Amniotic epithelial cell (primary cell): ENCODE measurements around the gene FAM234B.
"Not testable (repeated sequence)": the region's sequence is repeated elsewhere in the genome, so short reads cannot be mapped to it uniquely, and the experiment has no call there.

Experiments used
- DNase-seq: peaks from one replicate; pipeline ENCODE4 v3.0.0-alpha.2; 2010; ENCODE audit warnings: low read depth

Gene FAM234B

GRCh38 chr12:13060581-13060980 is 16.4 kb downstream of the FAM234B start:
- no peak for DNase-seq

- no peak for DNase-seq
These were observed 17.2 kb downstream of the FAM234B start for GRCh38 chr12:13061377-13061776.

DNA sequence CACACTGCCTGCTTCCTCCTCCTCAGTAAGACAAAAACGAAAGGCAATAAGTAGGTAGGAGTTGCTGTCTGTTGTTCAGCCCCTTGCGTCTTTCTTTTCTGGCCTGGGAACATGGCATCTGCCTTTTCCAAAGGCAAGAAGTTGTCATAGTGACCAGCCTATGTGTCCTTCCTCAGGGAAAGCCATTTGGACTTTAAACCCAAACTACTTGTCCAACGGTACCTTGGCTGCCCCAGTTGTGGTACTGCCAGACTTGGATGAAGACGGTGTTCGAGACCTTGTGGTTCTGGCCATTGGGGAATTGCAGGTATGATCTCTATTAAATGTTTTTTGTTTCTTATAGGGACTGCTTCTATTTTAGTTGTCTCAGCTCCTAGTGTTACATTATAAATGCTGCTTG is 18.5 kb downstream of the FAM234B start:
- DNase-seq, result no peak

GRCh38 chr12:13066014-13066413 is 21.8 kb downstream of the FAM234B start:
- no peak for DNase-seq

GRCh38 chr12:13066459-13066858 is 22.3 kb downstream of the FAM234B start:
- DNase-seq, result no peak

DNA sequence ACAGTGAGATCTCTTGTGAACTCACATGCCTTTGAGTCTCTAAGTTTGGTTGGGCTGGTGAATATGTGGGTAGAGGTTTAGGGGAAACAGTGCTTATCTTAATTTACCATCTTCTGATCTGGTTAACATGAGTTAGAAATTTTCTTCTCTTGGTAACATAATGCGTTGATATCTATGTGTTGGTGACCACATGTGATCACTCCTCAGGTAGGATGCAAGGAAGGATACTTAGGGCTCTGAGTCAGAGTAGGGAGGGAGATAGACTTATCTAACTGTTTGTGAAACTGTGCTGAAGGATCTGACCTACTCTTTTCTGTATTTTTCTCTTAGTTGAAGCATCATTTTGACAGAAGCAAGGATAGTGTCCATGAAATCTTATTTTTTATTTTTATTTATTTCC is 23.1 kb downstream of the FAM234B start:
- DNase-seq, result no peak

DNA sequence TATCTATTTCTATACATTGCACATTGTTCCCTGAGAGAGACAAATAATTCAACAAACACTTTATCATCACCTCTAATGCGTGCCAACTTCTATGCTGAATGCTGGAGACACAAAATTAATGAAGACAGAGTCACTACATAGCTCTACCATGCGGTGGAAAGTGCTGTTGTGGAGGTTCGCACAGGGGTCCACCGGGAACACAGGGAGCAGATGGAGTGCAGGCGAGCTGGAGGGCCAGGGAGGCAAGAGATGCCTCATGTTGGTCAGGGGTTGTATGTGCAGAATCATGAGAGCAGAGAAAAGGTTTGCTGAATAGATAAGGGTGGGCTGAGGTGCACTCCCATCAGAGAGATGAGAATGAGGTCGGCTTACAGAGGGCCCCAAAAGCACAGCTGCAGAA is 25.2 kb downstream of the FAM234B start:
- DNase-seq, result no peak

DNA sequence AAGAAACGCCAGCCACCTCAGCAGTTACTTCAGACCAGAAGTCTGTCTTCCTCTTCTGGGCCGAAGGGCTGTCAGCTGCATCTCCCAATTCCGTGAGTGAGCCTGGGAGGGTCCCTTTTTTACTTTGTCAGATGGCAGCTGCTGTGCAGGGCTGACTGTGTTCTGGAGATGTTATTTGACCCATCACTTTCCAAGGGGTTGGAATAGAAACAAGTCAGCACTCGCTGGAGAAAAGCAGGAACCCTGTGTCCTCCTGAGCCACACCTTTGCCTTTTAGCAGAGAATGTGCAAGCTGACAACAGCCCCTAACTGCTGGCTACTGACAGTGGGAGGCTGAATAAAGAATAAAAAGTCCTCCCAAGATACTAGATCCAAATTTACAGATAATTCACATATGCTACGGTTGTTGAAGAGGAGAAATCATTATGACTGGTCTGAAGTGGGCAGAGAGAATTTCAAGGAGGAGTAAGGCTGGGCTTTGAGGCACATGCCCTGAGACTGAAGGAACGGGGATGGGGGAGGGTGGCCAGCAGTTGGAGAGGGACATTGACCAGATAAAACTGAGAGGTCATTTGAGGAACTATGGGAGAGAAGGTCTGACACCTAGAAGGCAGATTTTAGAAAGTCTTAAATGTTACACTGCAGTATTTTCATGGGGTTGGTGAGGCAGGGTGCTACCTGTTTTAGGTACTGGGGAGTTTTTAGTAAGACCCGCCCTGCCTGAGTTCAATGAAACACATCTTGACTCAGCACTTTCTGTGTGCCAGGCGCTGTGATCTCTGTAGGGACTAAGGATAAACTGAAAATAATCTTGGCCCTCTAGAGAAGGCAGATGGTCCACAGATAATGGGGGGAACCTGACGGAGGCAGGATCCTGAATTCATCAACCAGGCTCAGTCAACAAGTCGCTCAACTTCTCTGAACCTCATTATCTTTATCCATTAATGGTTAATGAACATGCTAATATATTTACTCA is 27.4 kb downstream of the FAM234B start:
- DNase-seq, result no peak

GRCh38 chr12:13073173-13073572 is 29.0 kb downstream of the FAM234B start:
- no peak for DNase-seq

GRCh38 chr12:13074396-13075117 is 30.4 kb downstream of the FAM234B start:
- no peak for DNase-seq

- peak; percentile 24 for DNase-seq
These were observed 30.9 kb downstream of the FAM234B start for GRCh38 chr12:13075118-13075480.

GRCh38 chr12:13075786-13076570 is 31.8 kb downstream of the FAM234B start:
- no peak for DNase-seq

- no peak for DNase-seq
These were observed 35.3 kb downstream of the FAM234B start for GRCh38 chr12:13079440-13079906.

DNA sequence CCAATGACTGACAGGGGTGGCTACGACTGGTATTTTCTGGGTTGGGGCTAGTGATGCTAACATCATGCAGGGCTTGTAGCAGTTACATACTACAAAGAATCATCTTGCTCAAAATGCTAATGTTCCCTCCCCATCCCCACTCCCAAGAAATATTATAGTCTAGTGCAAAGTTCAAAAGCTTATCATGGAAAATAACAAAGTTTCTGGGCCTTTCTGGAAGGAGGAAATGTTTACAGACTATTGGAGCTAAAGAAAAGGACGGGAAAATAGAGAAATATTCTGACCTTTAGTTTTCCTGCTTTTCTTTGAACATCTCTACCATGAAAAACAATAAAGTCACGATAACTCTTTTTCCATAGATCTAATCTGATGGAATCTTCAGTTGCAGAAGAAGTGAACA is 36.1 kb downstream of the FAM234B start:
- no peak for DNase-seq

DNA sequence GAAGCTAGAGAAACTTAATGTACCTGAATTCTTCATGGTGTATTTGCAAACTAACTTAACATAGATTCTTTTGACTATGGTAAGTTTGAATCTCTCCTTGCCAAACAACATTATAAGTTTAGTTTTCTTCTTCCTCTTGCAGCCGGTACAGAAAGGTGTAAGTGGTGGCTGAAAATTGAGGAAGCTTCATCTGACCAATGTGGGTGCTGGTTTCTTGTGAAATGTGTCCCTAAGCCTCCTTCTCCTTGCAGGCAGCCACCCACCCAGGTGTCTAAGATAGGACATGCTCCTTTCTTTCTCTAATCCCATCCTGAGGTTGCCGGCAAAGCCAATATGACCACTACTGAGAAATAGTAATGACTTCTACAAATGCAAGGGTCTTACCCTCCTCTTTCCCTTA is 38.7 kb downstream of the FAM234B start:
- no peak for DNase-seq

GRCh38 chr12:13083638-13084037 is 39.5 kb downstream of the FAM234B start:
- DNase-seq, result not testable (repeated sequence)

DNA sequence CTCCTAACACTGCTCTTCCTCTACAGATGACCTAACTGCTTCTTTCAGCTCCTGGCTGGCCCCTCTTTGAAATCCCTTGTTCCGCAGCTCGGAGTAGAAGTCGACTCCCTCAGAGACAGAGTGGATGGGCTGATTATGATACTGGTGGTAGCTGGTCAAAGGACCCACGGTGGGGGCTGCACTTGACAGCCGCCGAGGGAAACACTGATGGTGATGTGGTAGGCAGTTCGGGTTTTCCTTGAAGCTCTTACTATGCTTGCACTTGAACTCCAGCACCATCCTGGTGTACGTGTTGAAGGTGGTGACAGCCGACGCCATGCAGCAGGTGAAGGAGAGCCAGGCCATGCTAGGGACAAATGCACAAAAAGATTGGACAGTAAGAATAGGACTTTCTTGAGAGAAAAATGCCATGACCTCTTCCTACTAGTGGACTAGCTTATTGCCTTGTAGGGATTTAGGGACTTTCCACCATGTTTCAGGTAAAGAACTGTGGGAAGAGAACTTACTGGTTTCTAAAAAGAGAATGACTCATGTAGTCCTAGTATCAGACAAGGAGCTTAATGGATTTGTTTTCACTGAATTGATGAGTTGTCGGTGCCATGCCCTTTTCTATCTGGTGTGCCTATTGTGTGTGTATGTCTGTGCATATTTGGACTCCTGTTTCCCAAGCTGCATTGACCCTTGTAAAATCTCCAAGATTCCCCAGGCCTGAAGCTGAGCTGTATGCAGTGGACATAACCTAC is 40.9 kb downstream of the FAM234B start:
- peak; percentile 25 for DNase-seq

DNA sequence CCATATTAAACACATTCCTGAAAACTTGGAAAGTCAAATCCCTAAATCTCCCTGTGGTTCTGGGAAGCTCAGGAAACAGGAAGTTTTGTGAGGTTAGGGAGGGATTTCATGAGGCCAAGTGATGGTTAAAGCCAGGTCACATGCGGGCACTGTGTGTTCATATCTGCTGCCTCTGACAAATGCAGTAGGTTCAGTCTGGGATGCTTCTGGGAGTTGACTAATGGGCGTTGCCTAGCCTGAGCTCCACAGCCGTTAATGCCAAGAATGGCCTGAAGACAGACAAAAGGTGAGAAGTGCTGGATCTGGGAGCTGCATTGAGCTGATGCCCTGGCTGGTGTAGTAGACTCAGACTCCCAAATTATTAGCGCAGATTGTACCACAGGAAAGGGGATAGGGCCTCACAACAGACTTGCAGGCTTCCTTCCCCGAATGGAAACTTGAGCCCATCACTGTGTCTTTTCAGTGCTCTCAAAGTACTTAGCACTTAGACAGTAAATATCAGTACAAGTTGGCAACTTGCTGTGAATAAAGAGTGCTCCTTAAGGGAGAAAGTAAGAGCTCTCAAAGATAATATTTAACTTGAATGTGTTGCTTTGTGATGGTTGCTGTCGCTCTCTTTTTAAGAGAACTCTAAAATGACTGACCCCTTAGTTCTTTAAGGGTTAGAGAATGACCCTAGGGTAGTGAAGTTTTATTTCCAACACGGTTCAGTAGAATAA is 41.9 kb downstream of the FAM234B start:
- peak; percentile 83 for DNase-seq

GRCh38 chr12:13087766-13088165 is 43.6 kb downstream of the FAM234B start:
- no peak for DNase-seq

- DNase-seq, result no peak
These were observed 44.3 kb downstream of the FAM234B start for GRCh38 chr12:13088496-13088895.

DNA sequence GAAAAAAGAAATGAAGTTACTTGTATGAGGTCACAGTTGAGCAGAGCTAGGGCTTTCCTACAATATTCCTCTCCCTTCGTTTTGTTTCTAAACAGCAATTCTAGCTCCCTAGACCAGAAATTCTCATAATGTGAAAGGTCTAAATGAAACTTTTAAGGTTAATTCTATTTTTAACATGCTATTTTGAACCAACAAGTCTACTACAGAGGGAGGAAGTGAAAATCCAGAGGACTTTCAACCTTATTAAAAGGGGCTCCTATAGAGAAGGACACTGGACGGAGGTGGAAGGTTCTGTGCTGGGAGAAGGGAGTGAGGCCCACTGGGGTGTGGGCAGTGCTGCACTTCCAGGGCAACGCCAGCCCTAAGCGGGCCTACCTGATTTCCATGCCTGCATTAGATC is 45.9 kb downstream of the FAM234B start:
- no peak for DNase-seq
